GM19193 (cell line): ENCODE measurements around the gene LRPAP1.

Source experiments
- POLR2A ChIP-seq: IDR thresholded peaks from 4 replicates; pipeline ENCODE4 v1.6.1; 2011; ENCODE audit not compliant: insufficient read depth, insufficient read length; ENCODE audit errors: extremely low read depth

Gene LRPAP1

GRCh38 chr4:3471098-3471760 is 61.0 kb downstream of the LRPAP1 start:
- no peak for TF ChIP-seq POLR2A

GRCh38 chr4:3470244-3471097 is 61.8 kb downstream of the LRPAP1 start:
- TF ChIP-seq POLR2A: no peak

GRCh38 chr4:3469386-3470243 is 62.6 kb downstream of the LRPAP1 start:
- TF ChIP-seq POLR2A: no peak

- TF ChIP-seq POLR2A: no peak
These were observed 63.4 kb downstream of the LRPAP1 start for GRCh38 chr4:3468804-3469203.

GRCh38 chr4:3468154-3468553 is 64.1 kb downstream of the LRPAP1 start:
- no peak for TF ChIP-seq POLR2A

GRCh38 chr4:3467601-3468031 is 64.6 kb downstream of the LRPAP1 start:
- TF ChIP-seq POLR2A: no peak

- TF ChIP-seq POLR2A: no peak
These were observed 65.3 kb downstream of the LRPAP1 start for GRCh38 chr4:3466691-3467600.

GRCh38 chr4:3465698-3466671 is 66.2 kb downstream of the LRPAP1 start:
- no peak for TF ChIP-seq POLR2A

- no peak for TF ChIP-seq POLR2A
These were observed 67.1 kb downstream of the LRPAP1 start for GRCh38 chr4:3464911-3465697.

GRCh38 chr4:3464349-3464905 is 67.8 kb downstream of the LRPAP1 start:
- no peak for TF ChIP-seq POLR2A

- no peak for TF ChIP-seq POLR2A
These were observed 68.5 kb downstream of the LRPAP1 start for GRCh38 chr4:3463556-3464348.
